ENCODE data around the gene CCDC196.

GRCh38 chr14:66540038-66540437 is 53.9 kb downstream of the CCDC196 start:
- TF ChIP-seq, protein P1, sequence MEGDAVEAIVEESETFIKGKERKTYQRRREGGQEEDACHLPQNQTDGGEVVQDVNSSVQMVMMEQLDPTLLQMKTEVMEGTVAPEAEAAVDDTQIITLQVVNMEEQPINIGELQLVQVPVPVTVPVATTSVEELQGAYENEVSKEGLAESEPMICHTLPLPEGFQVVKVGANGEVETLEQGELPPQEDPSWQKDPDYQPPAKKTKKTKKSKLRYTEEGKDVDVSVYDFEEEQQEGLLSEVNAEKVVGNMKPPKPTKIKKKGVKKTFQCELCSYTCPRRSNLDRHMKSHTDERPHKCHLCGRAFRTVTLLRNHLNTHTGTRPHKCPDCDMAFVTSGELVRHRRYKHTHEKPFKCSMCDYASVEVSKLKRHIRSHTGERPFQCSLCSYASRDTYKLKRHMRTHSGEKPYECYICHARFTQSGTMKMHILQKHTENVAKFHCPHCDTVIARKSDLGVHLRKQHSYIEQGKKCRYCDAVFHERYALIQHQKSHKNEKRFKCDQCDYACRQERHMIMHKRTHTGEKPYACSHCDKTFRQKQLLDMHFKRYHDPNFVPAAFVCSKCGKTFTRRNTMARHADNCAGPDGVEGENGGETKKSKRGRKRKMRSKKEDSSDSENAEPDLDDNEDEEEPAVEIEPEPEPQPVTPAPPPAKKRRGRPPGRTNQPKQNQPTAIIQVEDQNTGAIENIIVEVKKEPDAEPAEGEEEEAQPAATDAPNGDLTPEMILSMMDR (IDR thresholded peaks at IDR 0.05; ENCODE audit: low read depth, low read length, poor library complexity, severe bottlenecking) = no peak
- TF ChIP-seq EZH2phosphoT487 (IDR thresholded peaks at IDR 0.05; ENCODE audit: borderline replicate concordance, low read length) = no peak
